ENCODE results near the gene AOC2. TPM values are rescaled to one million over a fixed set of nuclear protein-coding genes. Genes with fewer than 3 reads are reported as not detected.

AOC2 gene
- total RNA-seq, 1 donor from 2014 or later, result 5.0 TPM

DNA sequence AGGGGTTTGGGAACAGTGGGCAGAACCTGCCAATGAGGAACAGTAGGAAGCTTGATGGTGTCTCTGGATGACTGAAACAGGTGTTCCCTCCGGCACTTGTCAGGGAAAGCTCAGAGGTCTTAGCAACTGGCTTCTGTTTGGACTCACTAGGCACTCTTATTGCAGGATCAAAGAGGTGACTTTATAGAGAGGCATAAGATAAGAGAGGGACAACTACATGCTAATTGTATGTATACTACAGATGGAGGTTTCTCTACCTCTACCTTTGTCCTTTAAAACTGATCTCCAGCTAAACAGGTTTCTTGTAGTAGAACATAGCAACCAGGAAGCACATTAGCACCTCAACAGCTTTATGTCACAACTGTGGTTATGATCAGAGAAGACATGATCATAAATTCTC, 38.1 kb upstream of the AOC2 start:
- Histone ChIP-seq H3K27ac (ENCODE audit: low read depth, low read length) (no peak overlapping the region), H3K4me1 (ENCODE audit: insufficient read depth, low read length) (peaks cover 18% of the 10 kb centered on the region), H3K36me3 (ENCODE audit: insufficient read depth, low read length) (peaks cover 13% of the 10 kb centered on the region), H3K9ac (ENCODE audit: low read length) (no peak overlapping the region), H3K4me3 (ENCODE audit: insufficient read depth, low read depth, low read length) (no peak overlapping the region), H3K79me2 (ENCODE audit: insufficient read depth, low read length) (no peaks in the 10 kb centered on the region), H2AFZ (ENCODE audit: low read depth, low read length) (no peak overlapping the region), H3K4me2 (ENCODE audit: low read length) (no peak overlapping the region), H3K9me3 (ENCODE audit: insufficient read depth, low read depth, low read length) (no peaks in the 10 kb centered on the region), H3K27me3 (ENCODE audit: insufficient read depth, low read length) (peaks cover 3% of the 10 kb centered on the region), H4K20me1 (ENCODE audit: insufficient read depth, low read length) (peaks cover 4% of the 10 kb centered on the region)
- no peak overlapping the region for H3K4me3 Mint-ChIP-seq (ENCODE audit: unreplicated experiment)
- DNase-seq (ENCODE audit: low read depth) (no peak), FAIRE-seq (no peak)
- no peak overlapping the region for H3K27ac Mint-ChIP-seq (ENCODE audit: unreplicated experiment)
- TF ChIP-seq, protein P1, sequence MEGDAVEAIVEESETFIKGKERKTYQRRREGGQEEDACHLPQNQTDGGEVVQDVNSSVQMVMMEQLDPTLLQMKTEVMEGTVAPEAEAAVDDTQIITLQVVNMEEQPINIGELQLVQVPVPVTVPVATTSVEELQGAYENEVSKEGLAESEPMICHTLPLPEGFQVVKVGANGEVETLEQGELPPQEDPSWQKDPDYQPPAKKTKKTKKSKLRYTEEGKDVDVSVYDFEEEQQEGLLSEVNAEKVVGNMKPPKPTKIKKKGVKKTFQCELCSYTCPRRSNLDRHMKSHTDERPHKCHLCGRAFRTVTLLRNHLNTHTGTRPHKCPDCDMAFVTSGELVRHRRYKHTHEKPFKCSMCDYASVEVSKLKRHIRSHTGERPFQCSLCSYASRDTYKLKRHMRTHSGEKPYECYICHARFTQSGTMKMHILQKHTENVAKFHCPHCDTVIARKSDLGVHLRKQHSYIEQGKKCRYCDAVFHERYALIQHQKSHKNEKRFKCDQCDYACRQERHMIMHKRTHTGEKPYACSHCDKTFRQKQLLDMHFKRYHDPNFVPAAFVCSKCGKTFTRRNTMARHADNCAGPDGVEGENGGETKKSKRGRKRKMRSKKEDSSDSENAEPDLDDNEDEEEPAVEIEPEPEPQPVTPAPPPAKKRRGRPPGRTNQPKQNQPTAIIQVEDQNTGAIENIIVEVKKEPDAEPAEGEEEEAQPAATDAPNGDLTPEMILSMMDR (IDR thresholded peaks at IDR 0.05; ENCODE audit: insufficient read depth, low read depth, low read length), result no peak
- peaks cover 5% of the 10 kb centered on the region for H3K4me1 Mint-ChIP-seq (ENCODE audit: low read depth, unreplicated experiment)
- H3K36me3 Mint-ChIP-seq (ENCODE audit: low read depth, unreplicated experiment), result peaks cover 12% of the 10 kb centered on the region
- H3K27me3 Mint-ChIP-seq (ENCODE audit: low read depth, unreplicated experiment), result no peaks in the 10 kb centered on the region
- H3K9me3 Mint-ChIP-seq (ENCODE audit: unreplicated experiment), result no peaks in the 10 kb centered on the region

DNA sequence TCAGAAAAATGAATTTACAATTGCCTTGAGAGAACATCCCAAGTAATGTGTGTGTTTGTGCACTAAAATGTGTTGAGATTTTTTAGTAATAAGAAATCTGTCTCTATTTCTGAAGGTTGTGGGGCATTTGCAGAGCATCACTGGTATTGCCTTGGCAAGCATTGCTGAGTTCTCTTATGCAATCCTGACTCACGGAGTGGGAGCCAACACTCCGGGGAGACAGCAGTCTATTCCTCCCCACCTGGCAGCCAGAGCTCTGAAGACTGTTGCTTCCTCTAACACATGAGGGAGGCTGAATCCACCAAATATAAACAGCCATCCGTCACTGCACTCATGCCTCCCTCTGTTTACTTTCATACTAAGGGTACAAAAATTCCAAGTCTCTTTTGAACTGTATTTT, 35.1 kb upstream of the AOC2 start:
- no peak overlapping the region for H3K4me2 ChIP-seq (ENCODE audit: low read length)

More for the DNA sequence above, 35.1 kb upstream of the AOC2 start:
- H3K9me3 ChIP-seq (ENCODE audit: insufficient read depth, low read depth, low read length), result no peaks in the 10 kb centered on the region
- TF ChIP-seq EZH2 (IDR thresholded peaks at IDR 0.05; ENCODE audit: insufficient read depth, low read length), result no peak
- TF ChIP-seq, protein P1 (IDR thresholded peaks at IDR 0.05; ENCODE audit: insufficient read depth, low read depth, low read length), result no peak
- Mint-ChIP-seq H3K27me3 (ENCODE audit: low read depth, unreplicated experiment) (no peaks in the 10 kb centered on the region), H3K4me1 (ENCODE audit: low read depth, unreplicated experiment) (peaks cover 5% of the 10 kb centered on the region), H3K9me3 (ENCODE audit: unreplicated experiment) (no peaks in the 10 kb centered on the region), H3K36me3 (ENCODE audit: low read depth, unreplicated experiment) (peaks cover 17% of the 10 kb centered on the region), H3K4me3 (ENCODE audit: unreplicated experiment) (no peak overlapping the region), H3K27ac (ENCODE audit: unreplicated experiment) (no peak overlapping the region)
- H3K4me3 ChIP-seq (ENCODE audit: insufficient read depth, low read depth, low read length), result no peak overlapping the region
- no peak for FAIRE-seq
- peak; percentile 76 for DNase-seq (ENCODE audit: low read depth)
- no peaks in the 10 kb centered on the region for H3K27me3 ChIP-seq (ENCODE audit: insufficient read depth, low read length)
- H4K20me1 ChIP-seq (ENCODE audit: insufficient read depth, low read length), result peaks cover 4% of the 10 kb centered on the region
- H3K79me2 ChIP-seq (ENCODE audit: insufficient read depth, low read length), result no peaks in the 10 kb centered on the region
- H3K36me3 ChIP-seq (ENCODE audit: insufficient read depth, low read length), result peaks cover 25% of the 10 kb centered on the region
- H2AFZ ChIP-seq (ENCODE audit: low read depth, low read length), result no peak overlapping the region
- peaks cover 7% of the 10 kb centered on the region for H3K4me1 ChIP-seq (ENCODE audit: insufficient read depth, low read length)
- H3K9ac ChIP-seq (ENCODE audit: low read length), result no peak overlapping the region
- no peak overlapping the region for H3K27ac ChIP-seq (ENCODE audit: low read depth, low read length)
